ENCODE results near the gene SPATS2.

SPATS2 gene

GRCh38 chr12:49352351-49352750, 14.9 kb upstream of the SPATS2 start:
- Histone ChIP-seq H3K36me3 (ENCODE audit: control insufficient read depth in 2 of 2, insufficient read depth in 2 of 2, low read length in 2 of 2) (peaks cover 0 to 4% of the 10 kb centered on the region in 2 donors), H3K27ac (ENCODE audit: low read depth in 2 of 2, low read length in 2 of 2) (no peak overlapping the region), H3K9ac (ENCODE audit: low read depth in 1 of 2, low read length in 2 of 2) (no peak overlapping the region), H3K4me1 (ENCODE audit: control insufficient read depth in 2 of 2, insufficient read depth in 2 of 2, low read length in 2 of 2) (peaks cover 14 to 15% of the 10 kb centered on the region in 2 donors), H3K27me3 (ENCODE audit: control insufficient read depth in 2 of 2, insufficient read depth in 2 of 2, low read length in 2 of 2) (peaks cover 2 to 8% of the 10 kb centered on the region in 2 donors), H3K4me3 (ENCODE audit: low read length in 2 of 2) (no peak overlapping the region), H3K9me3 (ENCODE audit: control insufficient read depth in 2 of 2, low read length in 2 of 2) (no peaks in the 10 kb centered on the region)

GRCh38 chr12:49355913-49356312, 11.3 kb upstream of the SPATS2 start:
- no peaks in the 10 kb centered on the region for H3K27me3 ChIP-seq (ENCODE audit: control insufficient read depth in 2 of 2, insufficient read depth in 2 of 2, low read length in 2 of 2)
- H3K36me3 ChIP-seq (ENCODE audit: control insufficient read depth in 2 of 2, insufficient read depth in 2 of 2, low read length in 2 of 2), result peaks cover 0 to 4% of the 10 kb centered on the region in 2 donors
- peaks cover 0 to 4% of the 10 kb centered on the region in 2 donors for H3K4me1 ChIP-seq (ENCODE audit: control insufficient read depth in 2 of 2, insufficient read depth in 2 of 2, low read length in 2 of 2)
- no peak overlapping the region for H3K9ac ChIP-seq (ENCODE audit: low read depth in 1 of 2, low read length in 2 of 2)
- H3K4me3 ChIP-seq (ENCODE audit: low read length in 2 of 2), result no peak overlapping the region
- H3K27ac ChIP-seq (ENCODE audit: low read depth in 2 of 2, low read length in 2 of 2), result no peak overlapping the region
- H3K9me3 ChIP-seq (ENCODE audit: control insufficient read depth in 2 of 2, low read length in 2 of 2), result no peaks in the 10 kb centered on the region

GRCh38 chr12:49357103-49357678, 10.1 kb upstream of the SPATS2 start:
- no peak overlapping the region for H3K4me3 ChIP-seq (ENCODE audit: low read length in 2 of 2)
- peaks cover 0 to 4% of the 10 kb centered on the region in 2 donors for H3K4me1 ChIP-seq (ENCODE audit: control insufficient read depth in 2 of 2, insufficient read depth in 2 of 2, low read length in 2 of 2)
- no peak overlapping the region for H3K27ac ChIP-seq (ENCODE audit: low read depth in 2 of 2, low read length in 2 of 2)
- H3K9me3 ChIP-seq (ENCODE audit: control insufficient read depth in 2 of 2, low read length in 2 of 2), result no peaks in the 10 kb centered on the region
- no peaks in the 10 kb centered on the region for H3K36me3 ChIP-seq (ENCODE audit: control insufficient read depth in 2 of 2, insufficient read depth in 2 of 2, low read length in 2 of 2)
- H3K27me3 ChIP-seq (ENCODE audit: control insufficient read depth in 2 of 2, insufficient read depth in 2 of 2, low read length in 2 of 2), result no peaks in the 10 kb centered on the region
- no peak overlapping the region for H3K9ac ChIP-seq (ENCODE audit: low read depth in 1 of 2, low read length in 2 of 2)

- Histone ChIP-seq H3K4me3 (ENCODE audit: low read length in 2 of 2) (no peak overlapping the region), H3K9me3 (ENCODE audit: control insufficient read depth in 2 of 2, low read length in 2 of 2) (no peaks in the 10 kb centered on the region), H3K36me3 (ENCODE audit: control insufficient read depth in 2 of 2, insufficient read depth in 2 of 2, low read length in 2 of 2) (no peaks in the 10 kb centered on the region), H3K27me3 (ENCODE audit: control insufficient read depth in 2 of 2, insufficient read depth in 2 of 2, low read length in 2 of 2) (no peaks in the 10 kb centered on the region), H3K27ac (ENCODE audit: low read depth in 2 of 2, low read length in 2 of 2) (no peak overlapping the region), H3K9ac (ENCODE audit: low read depth in 1 of 2, low read length in 2 of 2) (no peak overlapping the region), H3K4me1 (ENCODE audit: control insufficient read depth in 2 of 2, insufficient read depth in 2 of 2, low read length in 2 of 2) (peaks cover 0 to 4% of the 10 kb centered on the region in 2 donors)
These were observed 8.7 kb upstream of the SPATS2 start for GRCh38 chr12:49358483-49359141.

- Histone ChIP-seq H3K4me1 (ENCODE audit: control insufficient read depth in 2 of 2, insufficient read depth in 2 of 2, low read length in 2 of 2) (peaks cover 0 to 4% of the 10 kb centered on the region in 2 donors), H3K36me3 (ENCODE audit: control insufficient read depth in 2 of 2, insufficient read depth in 2 of 2, low read length in 2 of 2) (no peaks in the 10 kb centered on the region), H3K27me3 (ENCODE audit: control insufficient read depth in 2 of 2, insufficient read depth in 2 of 2, low read length in 2 of 2) (no peaks in the 10 kb centered on the region), H3K9me3 (ENCODE audit: control insufficient read depth in 2 of 2, low read length in 2 of 2) (no peaks in the 10 kb centered on the region), H3K27ac (ENCODE audit: low read depth in 2 of 2, low read length in 2 of 2) (no peak overlapping the region), H3K4me3 (ENCODE audit: low read length in 2 of 2) (no peak overlapping the region), H3K9ac (ENCODE audit: low read depth in 1 of 2, low read length in 2 of 2) (no peak overlapping the region)
These were observed 7.6 kb upstream of the SPATS2 start for GRCh38 chr12:49359671-49360070.

GRCh38 chr12:49362077-49362476, 5.2 kb upstream of the SPATS2 start:
- H3K36me3 ChIP-seq (ENCODE audit: control insufficient read depth in 2 of 2, insufficient read depth in 2 of 2, low read length in 2 of 2), result no peaks in the 10 kb centered on the region
- peaks cover 3 to 4% of the 10 kb centered on the region in 2 donors for H3K4me1 ChIP-seq (ENCODE audit: control insufficient read depth in 2 of 2, insufficient read depth in 2 of 2, low read length in 2 of 2)
- H3K4me3 ChIP-seq (ENCODE audit: low read length in 2 of 2), result no peak overlapping the region
- no peaks in the 10 kb centered on the region for H3K27me3 ChIP-seq (ENCODE audit: control insufficient read depth in 2 of 2, insufficient read depth in 2 of 2, low read length in 2 of 2)
- H3K9ac ChIP-seq (ENCODE audit: low read depth in 1 of 2, low read length in 2 of 2), result no peak overlapping the region
- H3K9me3 ChIP-seq (ENCODE audit: control insufficient read depth in 2 of 2, low read length in 2 of 2), result no peaks in the 10 kb centered on the region
- no peak overlapping the region for H3K27ac ChIP-seq (ENCODE audit: low read depth in 2 of 2, low read length in 2 of 2)

- Histone ChIP-seq H3K4me3 (ENCODE audit: low read length in 2 of 2) (no peak overlapping the region), H3K36me3 (ENCODE audit: control insufficient read depth in 2 of 2, insufficient read depth in 2 of 2, low read length in 2 of 2) (no peaks in the 10 kb centered on the region), H3K4me1 (ENCODE audit: control insufficient read depth in 2 of 2, insufficient read depth in 2 of 2, low read length in 2 of 2) (peaks cover 3 to 8% of the 10 kb centered on the region in 2 donors), H3K27ac (ENCODE audit: low read depth in 2 of 2, low read length in 2 of 2) (no peak overlapping the region), H3K27me3 (ENCODE audit: control insufficient read depth in 2 of 2, insufficient read depth in 2 of 2, low read length in 2 of 2) (no peaks in the 10 kb centered on the region), H3K9me3 (ENCODE audit: control insufficient read depth in 2 of 2, low read length in 2 of 2) (no peaks in the 10 kb centered on the region), H3K9ac (ENCODE audit: low read depth in 1 of 2, low read length in 2 of 2) (no peak overlapping the region)
These were observed 2.3 kb upstream of the SPATS2 start for GRCh38 chr12:49364989-49365388.

GRCh38 chr12:49365542-49365941, 1.7 kb upstream of the SPATS2 start:
- H3K4me1 ChIP-seq (ENCODE audit: control insufficient read depth in 2 of 2, insufficient read depth in 2 of 2, low read length in 2 of 2), result peaks cover 3 to 8% of the 10 kb centered on the region in 2 donors
- H3K9me3 ChIP-seq (ENCODE audit: control insufficient read depth in 2 of 2, low read length in 2 of 2), result no peaks in the 10 kb centered on the region
- H3K9ac ChIP-seq (ENCODE audit: low read depth in 1 of 2, low read length in 2 of 2), result no peak overlapping the region
- no peaks in the 10 kb centered on the region for H3K27me3 ChIP-seq (ENCODE audit: control insufficient read depth in 2 of 2, insufficient read depth in 2 of 2, low read length in 2 of 2)
- H3K4me3 ChIP-seq (ENCODE audit: low read length in 2 of 2), result no peak overlapping the region
- no peak overlapping the region for H3K27ac ChIP-seq (ENCODE audit: low read depth in 2 of 2, low read length in 2 of 2)
- no peaks in the 10 kb centered on the region for H3K36me3 ChIP-seq (ENCODE audit: control insufficient read depth in 2 of 2, insufficient read depth in 2 of 2, low read length in 2 of 2)

GRCh38 chr12:49366096-49366651, 1.1 kb upstream of the SPATS2 start:
- Histone ChIP-seq H3K4me1 (ENCODE audit: control insufficient read depth in 2 of 2, insufficient read depth in 2 of 2, low read length in 2 of 2) (peaks cover 3 to 8% of the 10 kb centered on the region in 2 donors), H3K27me3 (ENCODE audit: control insufficient read depth in 2 of 2, insufficient read depth in 2 of 2, low read length in 2 of 2) (no peaks in the 10 kb centered on the region), H3K9me3 (ENCODE audit: control insufficient read depth in 2 of 2, low read length in 2 of 2) (no peaks in the 10 kb centered on the region), H3K36me3 (ENCODE audit: control insufficient read depth in 2 of 2, insufficient read depth in 2 of 2, low read length in 2 of 2) (no peaks in the 10 kb centered on the region), H3K27ac (ENCODE audit: low read depth in 2 of 2, low read length in 2 of 2) (peak overlapping the region; percentile 85 to 89), H3K4me3 (ENCODE audit: low read length in 2 of 2) (peak overlapping the region; percentile 83 to 87), H3K9ac (ENCODE audit: low read depth in 1 of 2, low read length in 2 of 2) (peak overlapping the region; percentile 85 to 92)

- Histone ChIP-seq H3K9me3 (ENCODE audit: control insufficient read depth in 2 of 2, low read length in 2 of 2) (no peaks in the 10 kb centered on the region), H3K27me3 (ENCODE audit: control insufficient read depth in 2 of 2, insufficient read depth in 2 of 2, low read length in 2 of 2) (no peaks in the 10 kb centered on the region), H3K4me1 (ENCODE audit: control insufficient read depth in 2 of 2, insufficient read depth in 2 of 2, low read length in 2 of 2) (peaks cover 3 to 8% of the 10 kb centered on the region in 2 donors), H3K36me3 (ENCODE audit: control insufficient read depth in 2 of 2, insufficient read depth in 2 of 2, low read length in 2 of 2) (no peaks in the 10 kb centered on the region), H3K9ac (ENCODE audit: low read depth in 1 of 2, low read length in 2 of 2) (peak overlapping the region; percentile 85 to 92), H3K27ac (ENCODE audit: low read depth in 2 of 2, low read length in 2 of 2) (peak overlapping the region; percentile 85 to 89), H3K4me3 (ENCODE audit: low read length in 2 of 2) (peak overlapping the region; percentile 83 to 87)
These were observed 446 bp upstream of the SPATS2 start for GRCh38 chr12:49366652-49367380.

Data from mucosa of rectum (tissue), 2 donors.